Liver (tissue), 9 donors: ENCODE measurements around the gene LACC1. TPM values are rescaled to one million over a fixed set of nuclear protein-coding genes. Genes with fewer than 3 reads are reported as not detected.

ENCODE experiments used
- DNase-seq: peaks from one replicate; pipeline ENCODE4 v3.0.0-alpha.2; 2017; ENCODE audit warnings: low spot score
- H3K27ac ChIP-seq, 2 donors: one replicate each; pipeline ENCODE4 v1.7.0; 2013; ENCODE audit warnings: inconsistent platforms in 2 of 2, low read length in 2 of 2, control low read depth in 1 of 2, low read depth in 1 of 2, mild to moderate bottlenecking in 1 of 2
- H3K27me3 ChIP-seq, 4 donors: one replicate each; pipeline versions ENCODE4 v1.6.1 to v1.7.0; 2013; ENCODE audit warnings: low read length in 3 of 4, inconsistent platforms in 1 of 4, mild to moderate bottlenecking in 1 of 4, moderate library complexity in 1 of 4; ENCODE audit not compliant: control insufficient read depth in 4 of 4, insufficient read depth in 4 of 4
- H3K36me3 ChIP-seq, 4 donors: one replicate each; pipeline versions ENCODE4 v1.6.1 to v1.7.0; 2013; ENCODE audit warnings: low read length in 3 of 4, mild to moderate bottlenecking in 3 of 4, low read depth in 1 of 4, moderate library complexity in 1 of 4; ENCODE audit not compliant: control insufficient read depth in 4 of 4, insufficient read depth in 3 of 4
- H3K4me1 ChIP-seq, 4 donors: one replicate each; pipeline versions ENCODE4 v1.6.1 to v1.7.0; 2013; ENCODE audit warnings: low read length in 3 of 4, mild to moderate bottlenecking in 3 of 4, moderate library complexity in 1 of 4; ENCODE audit not compliant: control insufficient read depth in 4 of 4, insufficient read depth in 4 of 4
- H3K4me3 ChIP-seq, 3 donors: one replicate each; pipeline versions ENCODE4 v1.6.1 to v1.7.0; 2013; ENCODE audit warnings: low read length in 3 of 3, control low read depth in 1 of 3, low read depth in 1 of 3, mild to moderate bottlenecking in 1 of 3
- H3K9ac ChIP-seq, 2 donors: one replicate each; pipeline ENCODE4 v1.7.0; 2013; ENCODE audit warnings: low read length in 2 of 2, mild to moderate bottlenecking in 2 of 2, moderate library complexity in 2 of 2, control low read depth in 1 of 2, low read depth in 1 of 2
- H3K9me3 ChIP-seq, 4 donors: one replicate each; pipeline versions ENCODE4 v1.6.1 to v1.7.0; 2013; ENCODE audit warnings: low read length in 3 of 4; ENCODE audit not compliant: control insufficient read depth in 4 of 4
- EGR1 ChIP-seq, 2 donors: IDR thresholded peaks; 2 replicates each; pipeline ENCODE4 v1.6.1; 2016 to 2018; ENCODE audit warnings: antibody characterized with exemption in 2 of 2, low read depth in 2 of 2
- FOXA1 ChIP-seq: IDR thresholded peaks from 2 replicates; pipeline ENCODE4 v1.6.1; 2016; ENCODE audit warnings: antibody characterized with exemption
- FOXA2 ChIP-seq: IDR thresholded peaks from 2 replicates; pipeline ENCODE4 v1.6.1; 2016; ENCODE audit warnings: antibody characterized with exemption
- GABPA ChIP-seq, 2 donors: IDR thresholded peaks in 1 of 2; conservative IDR thresholded peaks in 1 of 2; 2 replicates each; pipeline ENCODE4 v1.6.1; 2016; ENCODE audit warnings: antibody characterized with exemption in 2 of 2, mild to moderate bottlenecking in 1 of 2, moderate library complexity in 1 of 2
- HNF4A ChIP-seq, 2 donors: conservative IDR thresholded peaks; 2 replicates each; pipeline ENCODE4 v1.6.1; 2016; ENCODE audit warnings: antibody characterized with exemption in 2 of 2, mild to moderate bottlenecking in 2 of 2
- HNF4G ChIP-seq: IDR thresholded peaks from 2 replicates; pipeline ENCODE4 v1.6.1; 2016; ENCODE audit warnings: antibody characterized with exemption
- JUND ChIP-seq, 2 donors: IDR thresholded peaks; 2 replicates each; pipeline ENCODE4 v1.6.1; 2016; ENCODE audit warnings: antibody characterized with exemption in 2 of 2
- MAX ChIP-seq: IDR thresholded peaks from 2 replicates; pipeline ENCODE4 v1.6.1; 2016; ENCODE audit warnings: antibody characterized with exemption
- NR2F2 ChIP-seq: IDR thresholded peaks from 2 replicates; pipeline ENCODE4 v1.6.1; 2016; ENCODE audit warnings: antibody characterized with exemption
- RAD21 ChIP-seq, 2 donors: IDR thresholded peaks; 2 replicates each; pipeline ENCODE4 v1.6.1; 2016; ENCODE audit warnings: antibody characterized with exemption in 2 of 2, mild to moderate bottlenecking in 2 of 2
- SP1 ChIP-seq: IDR thresholded peaks from 2 replicates; pipeline ENCODE4 v1.6.1; 2018; ENCODE audit warnings: antibody characterized with exemption, mild to moderate bottlenecking
- TAF1 ChIP-seq: conservative IDR thresholded peaks from 2 replicates; pipeline ENCODE4 v1.6.1; 2016; ENCODE audit warnings: antibody characterized with exemption, mild to moderate bottlenecking
- YY1 ChIP-seq: IDR thresholded peaks from 2 replicates; pipeline ENCODE4 v1.6.1; 2016; ENCODE audit warnings: antibody characterized with exemption, mild to moderate bottlenecking
- WGBS: extraction: QIAGEN DNeasy Blood & Tissue Kit; methylation state at CpG from one replicate; pipeline ENCODE4 v1.1.7; 2013; 5-methylcytosine and 5-hydroxymethylcytosine counted together
- polyA plus RNA-seq, 2 donors: library from polyadenylated mRNA; stranded (reverse) in 1 of 2; unstranded in 1 of 2; fragments of 200-250 nt in 1 of 2; fragments of >200 nt in 1 of 2; fragmentation: Nextera tagmentation in 1 of 2; extraction: Ambion mirVana in 1 of 2; gene quantifications; one replicate each; pipeline versions ENCODE4 v1.2.1 to v1.2.3, GENCODE V29; 2013 to 2015
- total RNA-seq, 2 donors: library from RNA; depleted of rRNA; stranded (reverse); fragments of >200 nt; gene quantifications; one replicate each; pipeline ENCODE4 v1.2.3, GENCODE V29; 2014
- TF ChIP-seq, protein P1 (sequence below): fragments of 150-350 bp; IDR thresholded peaks from 2 replicates; pipeline ENCODE4 v1.5.1; 2017; ENCODE audit warnings: improper control_type of control experiment, low read depth, low read length; ENCODE audit not compliant: missing input control
- TF ChIP-seq, protein P2 (sequence below): IDR thresholded peaks from 2 replicates; pipeline ENCODE4 v1.6.1; 2016; ENCODE audit warnings: antibody characterized with exemption
- donor health status: healthy.
- donor health status: healthy.
- donor health status: healthy.
- donor health status: healthy.
- donor health status: healthy.

The LACC1 gene
- total and polyA plus RNA-seq, 4 donors = 2.2 to 4.4 (median 2.5) TPM

DNA sequence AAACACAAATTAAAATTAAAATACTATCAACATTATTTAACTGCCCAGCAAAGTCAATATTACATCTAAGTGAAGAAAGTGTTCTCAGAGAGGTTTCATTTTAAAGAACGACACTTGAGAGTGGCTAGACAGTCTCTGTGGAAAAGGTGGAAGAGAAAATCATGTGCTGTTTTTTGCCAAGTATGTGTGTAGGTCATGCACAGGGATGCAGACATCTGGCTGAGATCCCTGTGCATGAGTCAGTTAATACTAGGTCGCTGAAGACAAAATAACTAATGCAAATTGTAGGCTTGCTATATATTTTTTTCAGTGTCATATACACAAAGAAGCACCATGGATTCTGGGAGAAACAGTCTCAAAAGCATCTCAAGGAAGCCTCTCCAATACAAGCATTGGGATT is 48.6 kb upstream of the LACC1 start:
- 81% methylated on average over 2 of the region's 2 CpGs for WGBS
- Histone ChIP-seq H3K9ac (no peak overlapping the region), H3K4me3 (no peak overlapping the region), H3K9me3 (no peaks in the 10 kb centered on the region), H3K27me3 (no peaks in the 10 kb centered on the region), H3K4me1 (no peaks in the 10 kb centered on the region), H3K27ac (no peak overlapping the region), H3K36me3 (no peaks in the 10 kb centered on the region)
- TF ChIP-seq, protein P1, sequence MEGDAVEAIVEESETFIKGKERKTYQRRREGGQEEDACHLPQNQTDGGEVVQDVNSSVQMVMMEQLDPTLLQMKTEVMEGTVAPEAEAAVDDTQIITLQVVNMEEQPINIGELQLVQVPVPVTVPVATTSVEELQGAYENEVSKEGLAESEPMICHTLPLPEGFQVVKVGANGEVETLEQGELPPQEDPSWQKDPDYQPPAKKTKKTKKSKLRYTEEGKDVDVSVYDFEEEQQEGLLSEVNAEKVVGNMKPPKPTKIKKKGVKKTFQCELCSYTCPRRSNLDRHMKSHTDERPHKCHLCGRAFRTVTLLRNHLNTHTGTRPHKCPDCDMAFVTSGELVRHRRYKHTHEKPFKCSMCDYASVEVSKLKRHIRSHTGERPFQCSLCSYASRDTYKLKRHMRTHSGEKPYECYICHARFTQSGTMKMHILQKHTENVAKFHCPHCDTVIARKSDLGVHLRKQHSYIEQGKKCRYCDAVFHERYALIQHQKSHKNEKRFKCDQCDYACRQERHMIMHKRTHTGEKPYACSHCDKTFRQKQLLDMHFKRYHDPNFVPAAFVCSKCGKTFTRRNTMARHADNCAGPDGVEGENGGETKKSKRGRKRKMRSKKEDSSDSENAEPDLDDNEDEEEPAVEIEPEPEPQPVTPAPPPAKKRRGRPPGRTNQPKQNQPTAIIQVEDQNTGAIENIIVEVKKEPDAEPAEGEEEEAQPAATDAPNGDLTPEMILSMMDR = no peak
- TF ChIP-seq NR2F2 = no peak
- DNase-seq = no peak

- no peak for TF ChIP-seq YY1
- no peak for TF ChIP-seq TAF1
- TF ChIP-seq FOXA2 = no peak
- TF ChIP-seq MAX = no peak
- TF ChIP-seq NR2F2 = no peak
- TF ChIP-seq JUND (IDR thresholded peaks at IDR 0.05) = no peak
- TF ChIP-seq GABPA (IDR thresholded peaks at IDR 0.05 in 1 of 2, conservative IDR thresholded peaks at IDR 0.05 in 1 of 2) = no peak
- Histone ChIP-seq H3K27ac (no peak overlapping the region), H3K9ac (no peak overlapping the region), H3K27me3 (no peaks in the 10 kb centered on the region), H3K4me1 (no peaks in the 10 kb centered on the region), H3K4me3 (no peak overlapping the region), H3K9me3 (no peaks in the 10 kb centered on the region), H3K36me3 (no peaks in the 10 kb centered on the region)
- no peak for DNase-seq
- WGBS = 92% methylated on average over 2 of the region's 2 CpGs
Measured at GRCh38 chr13:43835701-43836100, 44.0 kb upstream of the LACC1 start.

GRCh38 chr13:43838909-43839308 is 40.8 kb upstream of the LACC1 start:
- Histone ChIP-seq H3K9me3 (no peaks in the 10 kb centered on the region), H3K27ac (no peak overlapping the region), H3K4me1 (no peaks in the 10 kb centered on the region), H3K9ac (no peak overlapping the region), H3K36me3 (no peaks in the 10 kb centered on the region), H3K4me3 (no peak overlapping the region), H3K27me3 (no peaks in the 10 kb centered on the region)
- 87% methylated on average over 4 of the region's 4 CpGs for WGBS
- DNase-seq = no peak
- TF ChIP-seq MAX (no peak), JUND (IDR thresholded peaks at IDR 0.05) (no peak), HNF4A (conservative IDR thresholded peaks at IDR 0.05) (no peak), YY1 (no peak), FOXA1 (no peak), NR2F2 (no peak), HNF4G (no peak), SP1 (no peak), GABPA (IDR thresholded peaks at IDR 0.05 in 1 of 2, conservative IDR thresholded peaks at IDR 0.05 in 1 of 2) (no peak), RAD21 (IDR thresholded peaks at IDR 0.05) (no peak), EGR1 (IDR thresholded peaks at IDR 0.05; ENCODE audit: low read depth in 2 of 2) (no peak)
- TF ChIP-seq, protein P2, sequence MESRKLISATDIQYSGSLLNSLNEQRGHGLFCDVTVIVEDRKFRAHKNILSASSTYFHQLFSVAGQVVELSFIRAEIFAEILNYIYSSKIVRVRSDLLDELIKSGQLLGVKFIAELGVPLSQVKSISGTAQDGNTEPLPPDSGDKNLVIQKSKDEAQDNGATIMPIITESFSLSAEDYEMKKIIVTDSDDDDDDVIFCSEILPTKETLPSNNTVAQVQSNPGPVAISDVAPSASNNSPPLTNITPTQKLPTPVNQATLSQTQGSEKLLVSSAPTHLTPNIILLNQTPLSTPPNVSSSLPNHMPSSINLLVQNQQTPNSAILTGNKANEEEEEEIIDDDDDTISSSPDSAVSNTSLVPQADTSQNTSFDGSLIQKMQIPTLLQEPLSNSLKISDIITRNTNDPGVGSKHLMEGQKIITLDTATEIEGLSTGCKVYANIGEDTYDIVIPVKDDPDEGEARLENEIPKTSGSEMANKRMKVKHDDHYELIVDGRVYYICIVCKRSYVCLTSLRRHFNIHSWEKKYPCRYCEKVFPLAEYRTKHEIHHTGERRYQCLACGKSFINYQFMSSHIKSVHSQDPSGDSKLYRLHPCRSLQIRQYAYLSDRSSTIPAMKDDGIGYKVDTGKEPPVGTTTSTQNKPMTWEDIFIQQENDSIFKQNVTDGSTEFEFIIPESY = no peak
